NCI-H1092 (cell line): Measurements from ENCODE around the gene STS.
"Not testable (repeated sequence)": the region's sequence is repeated elsewhere in the genome, so short reads cannot be mapped to it uniquely, and the experiment has no call there.

ENCODE experiments used
- DNase-seq: peaks from one replicate; lab custom pipeline; 2025; lab: John Stamatoyannopoulos, UW

STS gene

GRCh38 chrX:7139202-7140081 lies 8.1 kb upstream of the STS start:
- DNase-seq = no peak

- no peak for DNase-seq
Measured at GRCh38 chrX:7143076-7143475, 4.4 kb upstream of the STS start.

- no peak for DNase-seq
Measured at GRCh38 chrX:7143941-7144525, 3.5 kb upstream of the STS start.

- no peak for DNase-seq
Measured at GRCh38 chrX:7145454-7145853, 2.1 kb upstream of the STS start.

- DNase-seq = no peak
Measured at GRCh38 chrX:7146020-7146702, 1.4 kb upstream of the STS start.

GRCh38 chrX:7146703-7147412 lies 654 bp upstream of the STS start:
- no peak for DNase-seq

GRCh38 chrX:7147978-7148854 lies 704 bp downstream of the STS start, which contains the start of gene PUDP:
TSS of gene PUDP (minus strand) at chrX:7148153. CDS start at chrX:7148113, 40 bp downstream.
- peak; percentile 89 for DNase-seq

- DNase-seq = no peak
Measured at GRCh38 chrX:7149411-7149810, 1.9 kb downstream of the STS start.

GRCh38 chrX:7153231-7153630 lies 5.7 kb downstream of the STS start:
- DNase-seq = no peak

GRCh38 chrX:7154041-7154597 lies 6.6 kb downstream of the STS start:
- DNase-seq = no peak

- DNase-seq = no peak
Measured at GRCh38 chrX:7155163-7155562, 7.7 kb downstream of the STS start.

GRCh38 chrX:7156879-7157278 lies 9.4 kb downstream of the STS start:
- no peak for DNase-seq

- DNase-seq = no peak
Measured at GRCh38 chrX:7158468-7158990, 11.0 kb downstream of the STS start.

- no peak for DNase-seq
Measured at GRCh38 chrX:7159149-7159861, 11.8 kb downstream of the STS start.

- no peak for DNase-seq
Measured at GRCh38 chrX:7163146-7163677, 15.7 kb downstream of the STS start.

GRCh38 chrX:7164174-7164573 lies 16.7 kb downstream of the STS start:
- DNase-seq = no peak

- no peak for DNase-seq
Measured at GRCh38 chrX:7168371-7168770, 20.9 kb downstream of the STS start.

- no peak for DNase-seq
Measured at GRCh38 chrX:7169627-7170026, 22.1 kb downstream of the STS start.

- DNase-seq = no peak
Measured at GRCh38 chrX:7170898-7171297, 23.4 kb downstream of the STS start.

- DNase-seq = not testable (repeated sequence)
Measured at GRCh38 chrX:7178859-7179258, 31.3 kb downstream of the STS start.
